Memory B cell (primary cell): ENCODE measurements around the gene IGSF22.

Experiments
- ATAC-seq: fragments of 150-1000 bp; cut with Tn5 transposase; 2 replicates; pipeline ENCODE4 v1.10.0; 2021; ENCODE audit warnings: low read depth, mild to moderate bottlenecking, moderate library complexity
- DNase-seq, 2 donors: peaks; one replicate each; pipeline ENCODE4 v3.0.0; 2022; ENCODE audit warnings: low spot score in 2 of 2
- H3K27ac Mint-ChIP-seq: one replicate; pipeline ENCODE4 v1.8.0; 2022; ENCODE audit warnings: mild to moderate bottlenecking, moderate library complexity, mixed read lengths
- H3K27me3 Mint-ChIP-seq: one replicate; pipeline ENCODE4 v1.8.0; 2022; ENCODE audit warnings: mixed read lengths
- H3K36me3 Mint-ChIP-seq: one replicate; pipeline ENCODE4 v1.8.0; 2022; ENCODE audit warnings: mild to moderate bottlenecking, mixed read lengths
- H3K4me1 Mint-ChIP-seq: one replicate; pipeline ENCODE4 v1.8.0; 2022; ENCODE audit warnings: mixed read lengths
- H3K4me3 Mint-ChIP-seq: one replicate; pipeline ENCODE4 v1.8.0; 2022; ENCODE audit warnings: mild to moderate bottlenecking, moderate library complexity, mixed read lengths
- H3K9me3 Mint-ChIP-seq: one replicate; pipeline ENCODE4 v1.8.0; 2022; ENCODE audit warnings: mixed read lengths

The IGSF22 gene

DNA sequence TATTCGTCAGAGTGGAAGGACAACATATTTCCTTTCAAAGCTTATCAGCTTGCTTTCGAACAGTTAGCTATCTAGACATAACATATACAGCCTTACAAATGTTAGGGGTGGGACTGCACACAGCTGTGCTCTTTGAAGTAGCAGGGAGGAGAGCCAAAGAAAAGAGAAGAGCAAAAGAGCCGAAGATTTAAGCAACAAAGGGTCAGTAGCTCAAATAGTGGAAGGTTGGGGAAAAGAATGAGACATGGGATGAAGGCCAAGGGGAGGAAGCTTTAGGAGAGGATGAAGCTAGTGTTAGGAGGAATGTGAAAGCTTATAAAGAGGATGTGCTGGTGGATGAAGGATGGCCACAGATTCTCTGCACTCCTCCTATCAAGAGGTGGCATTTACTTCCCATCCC, 31.8 kb upstream of the IGSF22 start:
- Mint-ChIP-seq H3K4me1 (no peaks in the 10 kb centered on the region), H3K36me3 (no peaks in the 10 kb centered on the region), H3K27me3 (peaks cover 3% of the 10 kb centered on the region), H3K9me3 (no peaks in the 10 kb centered on the region), H3K4me3 (no peak overlapping the region), H3K27ac (no peak overlapping the region)
- ATAC-seq (no peak), DNase-seq (no peak)

- ATAC-seq, result no peak
- H3K36me3 Mint-ChIP-seq, result no peaks in the 10 kb centered on the region
- H3K9me3 Mint-ChIP-seq, result no peaks in the 10 kb centered on the region
- H3K27ac Mint-ChIP-seq, result no peak overlapping the region
- H3K4me1 Mint-ChIP-seq, result no peaks in the 10 kb centered on the region
- H3K27me3 Mint-ChIP-seq, result peaks cover 5% of the 10 kb centered on the region
- no peak for DNase-seq
- no peak overlapping the region for H3K4me3 Mint-ChIP-seq
Measured at GRCh38 chr11:18756889-18757288, 30.9 kb upstream of the IGSF22 start.

- Mint-ChIP-seq H3K9me3 (no peaks in the 10 kb centered on the region), H3K4me3 (no peak overlapping the region), H3K27me3 (peaks cover 13% of the 10 kb centered on the region), H3K36me3 (no peaks in the 10 kb centered on the region), H3K4me1 (no peaks in the 10 kb centered on the region), H3K27ac (no peak overlapping the region)
- ATAC-seq (no peak), DNase-seq (no peak)
Measured at GRCh38 chr11:18754308-18754707, 28.3 kb upstream of the IGSF22 start.

DNA sequence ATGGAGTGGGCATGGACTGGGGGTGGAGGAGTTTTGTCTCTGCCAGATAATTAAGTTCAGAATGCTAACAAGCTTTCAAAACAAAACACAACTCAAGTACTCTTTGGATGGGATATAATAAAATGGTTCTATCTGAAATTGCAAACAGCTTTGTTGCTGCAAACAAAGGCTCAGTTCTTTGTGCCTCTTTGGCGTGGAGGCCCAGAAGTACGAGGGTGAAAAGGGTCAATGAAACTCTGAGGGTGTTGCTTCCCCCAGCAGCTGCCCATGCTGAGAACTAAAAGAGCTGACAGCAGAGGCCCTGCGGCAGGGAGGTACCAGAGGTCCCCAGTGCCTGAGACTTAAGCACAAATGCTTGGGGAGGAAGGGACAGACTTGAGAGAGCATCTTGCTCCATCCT, 26.5 kb upstream of the IGSF22 start:
- DNase-seq (no peak), ATAC-seq (no peak)
- Mint-ChIP-seq H3K36me3 (no peaks in the 10 kb centered on the region), H3K9me3 (no peaks in the 10 kb centered on the region), H3K27me3 (peaks cover 12% of the 10 kb centered on the region), H3K4me3 (no peak overlapping the region), H3K27ac (no peak overlapping the region), H3K4me1 (no peaks in the 10 kb centered on the region)

DNA sequence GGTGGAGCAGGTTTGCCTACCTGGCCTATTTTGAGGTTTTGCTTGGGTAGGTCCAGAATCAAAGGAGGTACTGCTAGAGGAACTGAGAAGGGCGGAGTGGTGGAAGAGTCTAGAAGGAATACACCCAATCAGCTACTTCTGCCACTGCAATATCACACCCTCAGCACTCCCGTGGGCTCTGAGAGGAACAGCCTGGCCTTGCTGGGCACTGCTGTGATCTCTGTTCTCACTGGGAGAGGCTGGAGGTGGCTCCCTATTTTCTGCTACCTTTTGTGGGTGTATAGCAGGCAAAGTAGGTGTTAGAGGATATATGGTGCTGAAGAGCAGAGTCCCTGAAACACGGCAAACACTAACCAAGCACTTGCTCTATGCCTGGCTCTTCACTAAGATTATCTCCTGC, 25.0 kb upstream of the IGSF22 start:
- ATAC-seq (no peak), DNase-seq (no peak)
- H3K36me3 Mint-ChIP-seq, result no peaks in the 10 kb centered on the region
- no peaks in the 10 kb centered on the region for H3K4me1 Mint-ChIP-seq
- H3K27me3 Mint-ChIP-seq, result peaks cover 14% of the 10 kb centered on the region
- no peaks in the 10 kb centered on the region for H3K9me3 Mint-ChIP-seq
- no peak overlapping the region for H3K4me3 Mint-ChIP-seq
- no peak overlapping the region for H3K27ac Mint-ChIP-seq

GRCh38 chr11:18749681-18750319, 23.8 kb upstream of the IGSF22 start:
- Mint-ChIP-seq H3K9me3 (no peaks in the 10 kb centered on the region), H3K4me1 (no peaks in the 10 kb centered on the region), H3K27ac (no peak overlapping the region), H3K36me3 (no peaks in the 10 kb centered on the region), H3K27me3 (peaks cover 14% of the 10 kb centered on the region), H3K4me3 (no peak overlapping the region)
- ATAC-seq (no peak), DNase-seq (no peak)

- H3K9me3 Mint-ChIP-seq, result no peaks in the 10 kb centered on the region
- no peaks in the 10 kb centered on the region for H3K36me3 Mint-ChIP-seq
- no peak overlapping the region for H3K4me3 Mint-ChIP-seq
- ATAC-seq (no peak), DNase-seq (no peak)
- peaks cover 14% of the 10 kb centered on the region for H3K27me3 Mint-ChIP-seq
- H3K4me1 Mint-ChIP-seq, result no peaks in the 10 kb centered on the region
- no peak overlapping the region for H3K27ac Mint-ChIP-seq
Measured at GRCh38 chr11:18748766-18749365, 22.9 kb upstream of the IGSF22 start.

DNA sequence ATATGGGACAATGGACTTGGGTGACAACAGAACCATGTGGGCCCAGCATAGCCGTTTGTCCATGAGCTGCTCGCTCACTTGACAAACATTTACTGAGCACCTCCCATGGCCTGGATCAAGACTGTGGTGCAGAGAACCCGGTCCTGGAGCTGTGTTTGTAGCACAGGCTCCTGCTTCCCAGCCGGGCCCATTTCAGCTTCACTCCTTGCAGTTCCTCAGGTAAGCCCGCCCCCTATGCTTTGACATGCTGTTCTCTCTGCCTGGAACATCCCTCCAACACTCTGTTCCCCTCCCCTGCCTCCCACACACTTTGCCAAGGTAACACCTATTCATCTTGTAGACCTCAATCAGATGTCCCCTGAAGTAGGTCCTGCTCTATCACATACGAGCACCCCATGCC, 19.3 kb upstream of the IGSF22 start:
- ATAC-seq, result no peak
- Mint-ChIP-seq H3K27me3 (peaks cover 2% of the 10 kb centered on the region), H3K36me3 (no peaks in the 10 kb centered on the region), H3K27ac (no peak overlapping the region), H3K9me3 (no peaks in the 10 kb centered on the region), H3K4me3 (no peak overlapping the region), H3K4me1 (no peaks in the 10 kb centered on the region)
- no peak for DNase-seq

- Mint-ChIP-seq H3K36me3 (no peaks in the 10 kb centered on the region), H3K27ac (no peak overlapping the region), H3K4me1 (no peaks in the 10 kb centered on the region), H3K27me3 (peaks cover 3% of the 10 kb centered on the region), H3K9me3 (no peaks in the 10 kb centered on the region), H3K4me3 (no peak overlapping the region)
- DNase-seq (no peak), ATAC-seq (no peak)
Measured at GRCh38 chr11:18743900-18744514, 18.0 kb upstream of the IGSF22 start.

DNA sequence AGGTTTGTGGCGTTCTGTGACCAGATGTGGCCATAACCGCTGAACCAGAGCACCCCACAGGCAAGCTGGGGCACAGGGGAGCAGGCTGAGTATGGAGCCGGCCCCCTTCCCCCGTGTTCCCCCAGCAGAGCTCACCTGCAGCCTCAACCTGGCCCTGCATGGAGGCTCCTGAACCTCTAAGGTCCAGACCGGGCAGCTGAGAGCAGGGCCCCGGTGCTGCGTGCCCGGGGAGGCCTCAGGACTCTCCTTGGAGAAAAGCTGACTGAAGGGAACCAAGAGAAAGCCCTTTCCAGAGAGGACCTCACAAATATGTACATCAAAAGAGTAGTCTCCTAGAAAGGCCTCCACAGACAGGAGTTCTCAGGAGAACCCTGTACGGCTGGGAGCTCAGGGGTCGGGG, 17.4 kb upstream of the IGSF22 start:
- no peak for DNase-seq
- Mint-ChIP-seq H3K27me3 (peaks cover 5% of the 10 kb centered on the region), H3K9me3 (no peaks in the 10 kb centered on the region), H3K4me1 (peaks cover 2% of the 10 kb centered on the region), H3K4me3 (no peak overlapping the region), H3K36me3 (no peaks in the 10 kb centered on the region), H3K27ac (no peak overlapping the region)
- ATAC-seq, result no peak

- Mint-ChIP-seq H3K4me1 (peaks cover 2% of the 10 kb centered on the region), H3K36me3 (no peaks in the 10 kb centered on the region), H3K27me3 (peaks cover 5% of the 10 kb centered on the region), H3K9me3 (no peaks in the 10 kb centered on the region), H3K27ac (no peak overlapping the region), H3K4me3 (no peak overlapping the region)
- DNase-seq, result no peak
- ATAC-seq, result no peak
Measured at GRCh38 chr11:18741783-18742182, 15.8 kb upstream of the IGSF22 start.

DNA sequence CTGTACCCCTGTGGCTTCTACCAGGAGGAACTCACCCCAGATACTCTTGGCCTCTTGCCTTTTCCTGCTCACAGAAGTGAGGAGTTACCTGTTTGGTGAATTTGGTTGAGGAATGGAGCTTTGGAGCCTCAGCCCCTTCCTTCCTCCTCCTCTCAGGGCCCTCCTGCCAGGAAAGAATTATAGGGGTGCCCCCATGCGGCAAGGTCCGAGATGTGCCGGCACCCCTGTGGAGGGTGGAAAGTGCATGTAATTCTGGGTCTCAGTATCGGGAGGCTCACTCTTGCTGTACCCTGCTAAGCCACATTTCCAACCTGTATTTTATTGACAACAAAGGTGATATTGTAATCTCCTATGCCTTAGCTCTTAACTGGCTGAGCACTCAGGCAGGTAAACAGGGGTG, 13.7 kb upstream of the IGSF22 start:
- Mint-ChIP-seq H3K27me3 (peaks cover 5% of the 10 kb centered on the region), H3K9me3 (no peaks in the 10 kb centered on the region), H3K27ac (no peak overlapping the region), H3K4me3 (no peak overlapping the region), H3K4me1 (peaks cover 2% of the 10 kb centered on the region), H3K36me3 (no peaks in the 10 kb centered on the region)
- no peak for ATAC-seq
- no peak for DNase-seq

DNA sequence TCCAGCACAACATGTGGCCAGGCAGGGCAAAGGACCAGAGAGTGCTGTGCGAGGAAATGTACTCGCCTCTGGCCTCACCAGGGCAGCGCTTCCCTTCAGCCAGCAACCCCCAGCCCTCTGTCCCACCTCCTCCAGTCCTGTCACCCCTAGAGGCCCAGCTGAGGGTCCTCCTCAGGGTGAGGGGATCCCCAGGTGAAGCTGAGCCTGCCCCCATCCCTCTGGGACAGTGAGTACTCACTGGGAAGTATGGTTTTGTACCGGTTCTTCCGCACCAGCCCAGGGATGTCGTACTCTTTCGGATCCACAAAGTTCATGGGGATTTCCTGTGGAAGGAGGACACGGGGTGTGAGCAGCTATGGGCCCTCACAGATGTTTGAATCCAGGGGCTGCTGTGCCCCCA, 11.7 kb upstream of the IGSF22 start:
- H3K27ac Mint-ChIP-seq, result no peak overlapping the region
- H3K27me3 Mint-ChIP-seq, result peaks cover 5% of the 10 kb centered on the region
- DNase-seq (no peak), ATAC-seq (no peak)
- no peaks in the 10 kb centered on the region for H3K9me3 Mint-ChIP-seq
- no peaks in the 10 kb centered on the region for H3K36me3 Mint-ChIP-seq
- peaks cover 2% of the 10 kb centered on the region for H3K4me1 Mint-ChIP-seq
- no peak overlapping the region for H3K4me3 Mint-ChIP-seq

- ATAC-seq (no peak), DNase-seq (no peak)
- peaks cover 7% of the 10 kb centered on the region for H3K4me1 Mint-ChIP-seq
- no peak overlapping the region for H3K27ac Mint-ChIP-seq
- peaks cover 5% of the 10 kb centered on the region for H3K27me3 Mint-ChIP-seq
- no peak overlapping the region for H3K4me3 Mint-ChIP-seq
- H3K36me3 Mint-ChIP-seq, result no peaks in the 10 kb centered on the region
- no peaks in the 10 kb centered on the region for H3K9me3 Mint-ChIP-seq
Measured at GRCh38 chr11:18736590-18737148, 10.7 kb upstream of the IGSF22 start.
